GM21723 (cell line): ENCODE results near the gene GTF3C5.
"Not testable (repeated sequence)": the region's sequence is repeated elsewhere in the genome, so short reads cannot be mapped to it uniquely, and the experiment has no call there.

Experiments used
- ATAC-seq: cut with Tn5 transposase; IDR thresholded peaks from one replicate; pipeline ENCODE4 v1.9.1; 2021; ENCODE audit warnings: mild to moderate bottlenecking, moderate library complexity; ENCODE audit not compliant: unreplicated experiment

GTF3C5 gene

DNA sequence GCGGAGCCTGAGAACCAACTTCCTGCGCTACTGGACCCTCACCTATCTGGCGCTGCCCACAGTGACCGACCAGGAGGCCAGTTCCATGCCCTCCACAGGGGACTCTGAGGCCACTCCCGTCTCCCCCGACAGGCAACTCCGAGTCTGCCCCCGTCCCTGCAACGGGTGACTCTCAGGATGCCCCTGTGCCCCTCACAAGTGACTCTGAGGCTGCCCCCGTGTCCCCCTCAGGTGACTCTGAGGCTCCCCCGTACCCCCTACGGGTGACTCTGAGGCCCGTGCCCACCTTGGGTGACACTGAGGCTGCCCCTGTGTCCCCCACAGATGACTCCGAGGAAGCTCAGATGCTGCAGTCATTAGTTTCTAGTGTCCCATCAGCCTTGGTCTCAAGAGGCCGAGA, 56.1 kb downstream of the GTF3C5 start:
- ATAC-seq = no peak

DNA sequence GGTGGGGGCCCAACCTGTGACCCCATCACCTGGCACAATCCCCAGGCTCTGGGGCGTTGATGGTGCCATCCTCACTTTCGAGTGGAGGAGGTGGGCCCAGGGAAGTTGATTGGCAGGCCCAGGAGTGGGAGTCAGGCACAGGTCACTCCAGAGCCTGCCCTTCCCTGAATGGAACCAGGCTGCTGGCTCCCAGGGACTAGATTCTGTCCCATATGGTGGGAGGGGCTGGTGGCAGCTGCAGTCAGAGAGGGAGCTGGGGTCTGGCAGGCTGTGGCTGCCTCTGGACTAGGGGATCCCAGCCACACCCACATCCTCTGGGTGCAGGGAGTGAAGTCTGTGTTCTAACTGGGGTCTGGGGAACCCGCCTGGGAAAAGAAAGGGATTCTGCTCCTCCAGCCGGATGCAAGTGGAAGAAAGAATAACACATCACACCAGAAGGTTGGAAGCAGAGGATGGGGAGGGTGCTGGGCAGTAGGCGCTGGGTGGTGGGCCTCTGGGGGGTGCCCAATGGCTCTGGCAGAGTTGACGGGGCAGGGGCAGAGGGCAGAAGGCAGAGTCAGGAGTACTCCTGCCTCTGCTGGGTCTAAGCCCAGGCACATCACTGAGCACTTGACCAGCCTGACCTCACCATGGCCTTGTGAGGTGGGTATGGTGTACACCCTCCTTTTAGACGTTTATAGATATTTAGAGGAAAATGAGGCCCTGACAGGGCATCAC, 56.8 kb downstream of the GTF3C5 start:
- ATAC-seq = no peak

DNA sequence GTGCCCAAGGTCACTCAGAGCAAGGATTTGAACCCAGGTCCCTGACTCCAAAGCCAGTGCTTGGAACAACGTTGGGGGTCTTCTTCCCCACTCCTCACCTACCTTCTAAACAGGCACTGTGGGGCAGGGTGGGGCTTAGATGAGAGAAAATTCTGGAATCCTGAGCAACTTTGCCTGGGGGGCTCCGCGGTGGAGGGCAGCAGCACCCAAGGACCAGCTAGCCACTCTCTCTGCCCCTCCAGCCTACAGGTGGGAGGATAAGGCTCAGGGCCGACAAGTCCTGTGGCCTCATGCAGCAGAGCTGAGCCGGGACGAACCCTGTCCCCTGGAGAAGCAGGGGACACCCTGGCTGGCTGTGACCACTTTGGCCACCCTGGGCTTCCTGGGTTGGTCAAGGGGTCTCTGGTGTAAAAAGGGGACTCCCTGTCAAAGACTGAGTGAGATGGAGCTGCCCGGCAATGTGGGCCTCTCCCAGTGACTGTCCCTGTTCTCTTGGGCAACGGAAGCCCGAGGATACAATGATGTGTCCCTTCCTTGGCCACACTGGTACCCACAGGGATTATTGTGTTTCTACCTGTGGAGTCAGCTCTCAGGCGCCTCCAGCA, 57.5 kb downstream of the GTF3C5 start:
- no peak for ATAC-seq

DNA sequence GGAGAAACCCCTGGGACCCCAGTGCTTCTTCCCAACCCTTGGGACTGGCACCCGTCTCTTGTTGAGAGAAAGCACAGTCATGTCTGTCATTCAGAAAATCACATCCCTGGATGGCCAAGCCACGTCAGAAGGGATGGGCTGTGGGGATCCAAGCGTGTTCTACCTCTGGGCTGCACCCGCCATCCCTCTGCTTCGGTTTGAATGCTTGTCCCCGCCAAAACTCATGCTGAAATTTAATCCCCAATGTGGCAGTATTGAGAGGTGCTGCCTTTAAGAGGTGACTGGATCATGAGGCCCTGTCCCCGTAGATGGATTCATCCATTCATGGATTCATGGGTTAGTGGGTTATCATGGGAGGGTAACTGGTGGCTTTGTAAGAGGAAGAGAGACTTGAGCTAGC, 58.0 kb downstream of the GTF3C5 start:
- ATAC-seq = no peak

DNA sequence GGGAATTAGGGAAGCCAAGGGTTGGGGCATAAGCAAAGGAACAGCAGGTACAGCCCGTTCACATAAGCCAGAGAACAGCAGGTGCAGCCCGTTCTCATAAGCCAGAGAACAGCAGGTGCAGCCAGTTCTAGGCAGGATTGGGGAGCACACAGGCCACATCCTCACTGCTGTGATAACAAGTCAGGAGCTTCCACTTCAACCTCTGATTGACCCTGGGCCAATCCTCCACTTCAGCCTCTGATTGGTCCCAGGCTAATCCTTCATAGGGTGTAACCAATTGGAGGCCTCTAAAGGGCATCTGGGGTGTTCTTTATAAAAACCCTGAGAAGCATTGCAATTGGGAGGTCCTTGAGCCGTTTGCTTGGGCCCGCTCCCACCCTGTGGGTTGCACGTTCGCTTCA, 58.5 kb downstream of the GTF3C5 start:
- no peak for ATAC-seq

DNA sequence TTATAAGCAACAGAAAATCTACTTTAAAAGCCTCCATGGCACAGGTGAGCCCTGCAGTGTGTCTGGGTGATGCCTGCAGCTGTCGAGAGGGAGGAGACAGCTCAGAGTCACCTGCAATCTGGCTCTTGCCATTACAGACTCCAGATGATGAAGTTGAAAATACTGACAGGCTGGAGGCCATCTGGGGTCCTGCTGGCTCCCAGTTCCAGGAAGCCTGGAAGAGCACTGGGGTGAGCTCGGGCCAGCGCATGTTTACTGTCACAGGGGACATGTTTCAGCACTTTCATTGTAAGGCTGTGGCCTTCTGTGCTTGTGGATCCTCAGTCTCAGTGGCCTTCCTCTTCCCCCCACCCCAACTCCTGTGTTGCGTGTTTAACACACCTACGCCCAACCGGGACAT, 59.4 kb downstream of the GTF3C5 start:
- ATAC-seq = no peak

DNA sequence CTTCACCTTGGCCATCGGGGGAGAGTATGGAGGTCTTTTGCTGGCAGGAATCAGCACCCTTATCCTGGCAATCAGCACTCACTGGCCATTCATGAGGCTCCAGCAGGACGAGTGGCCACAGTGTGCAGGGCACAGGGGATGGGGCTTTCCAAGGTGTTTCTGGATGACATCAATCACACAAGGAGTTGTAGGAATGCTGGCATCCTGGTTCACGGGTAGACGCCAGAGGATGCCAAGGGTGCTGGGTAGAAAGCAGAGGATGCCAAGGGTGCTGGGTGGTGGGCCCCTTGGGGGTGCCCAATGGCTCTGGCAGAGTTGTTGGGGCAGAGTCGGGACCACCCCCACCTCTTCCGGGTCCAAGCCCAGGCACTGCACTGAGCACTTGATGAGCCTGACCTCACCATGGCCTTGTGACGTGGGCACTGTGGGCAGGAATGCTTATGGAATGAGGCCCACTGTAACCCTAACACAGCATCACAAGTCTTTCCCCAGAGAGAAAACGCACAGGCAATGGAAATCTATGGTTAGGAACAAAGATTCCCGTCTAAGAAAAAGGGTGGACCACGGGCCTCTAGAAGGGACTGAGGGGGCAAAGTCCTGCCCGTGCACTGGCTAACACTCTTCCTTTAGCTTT, 60.1 kb downstream of the GTF3C5 start:
- no peak for ATAC-seq

DNA sequence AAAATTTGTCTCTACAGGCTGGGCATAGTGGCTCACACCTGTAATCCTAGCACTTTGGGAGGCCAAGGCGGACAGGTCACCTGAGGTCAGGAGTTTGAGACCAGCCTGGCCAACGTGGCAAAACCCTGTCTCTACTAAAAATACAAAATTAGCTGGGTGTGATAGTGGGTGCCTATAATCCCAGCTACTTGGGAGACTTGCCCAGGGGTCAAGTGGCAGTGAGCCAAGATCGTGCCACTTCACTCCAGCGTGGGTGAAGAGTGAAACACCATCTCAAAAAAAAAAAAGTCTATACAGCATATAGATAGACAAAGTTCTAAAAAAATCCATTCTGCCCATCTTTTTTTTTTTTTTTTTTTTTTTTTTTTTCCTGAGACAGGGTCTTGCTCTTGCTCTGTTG, 63.6 kb downstream of the GTF3C5 start:
- not testable (repeated sequence) for ATAC-seq

DNA sequence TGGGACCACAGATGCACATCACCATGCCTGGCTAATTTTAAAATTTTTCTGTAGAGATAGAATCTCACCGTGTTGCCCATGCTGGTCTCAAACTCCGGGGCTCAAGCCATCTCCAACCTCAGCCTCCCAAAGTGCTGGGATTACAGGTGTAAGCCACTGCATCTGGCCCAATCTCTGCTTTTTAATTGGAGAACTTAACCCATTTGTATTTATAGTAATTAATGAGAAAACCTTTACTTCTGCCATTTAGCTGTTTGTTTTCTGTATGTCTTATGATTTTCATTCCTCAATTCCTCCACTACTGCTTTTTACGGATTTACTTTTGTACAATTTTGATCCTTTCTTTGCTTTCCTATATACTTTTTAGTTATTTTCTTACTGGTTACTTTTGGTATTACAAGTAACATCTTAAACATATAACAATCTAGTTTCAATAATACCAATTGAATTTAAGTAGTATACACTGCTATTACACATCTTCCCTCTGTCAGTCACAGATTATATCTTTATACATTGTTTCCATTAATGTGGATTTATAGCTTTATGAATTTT, 64.1 kb downstream of the GTF3C5 start:
- ATAC-seq = no peak

DNA sequence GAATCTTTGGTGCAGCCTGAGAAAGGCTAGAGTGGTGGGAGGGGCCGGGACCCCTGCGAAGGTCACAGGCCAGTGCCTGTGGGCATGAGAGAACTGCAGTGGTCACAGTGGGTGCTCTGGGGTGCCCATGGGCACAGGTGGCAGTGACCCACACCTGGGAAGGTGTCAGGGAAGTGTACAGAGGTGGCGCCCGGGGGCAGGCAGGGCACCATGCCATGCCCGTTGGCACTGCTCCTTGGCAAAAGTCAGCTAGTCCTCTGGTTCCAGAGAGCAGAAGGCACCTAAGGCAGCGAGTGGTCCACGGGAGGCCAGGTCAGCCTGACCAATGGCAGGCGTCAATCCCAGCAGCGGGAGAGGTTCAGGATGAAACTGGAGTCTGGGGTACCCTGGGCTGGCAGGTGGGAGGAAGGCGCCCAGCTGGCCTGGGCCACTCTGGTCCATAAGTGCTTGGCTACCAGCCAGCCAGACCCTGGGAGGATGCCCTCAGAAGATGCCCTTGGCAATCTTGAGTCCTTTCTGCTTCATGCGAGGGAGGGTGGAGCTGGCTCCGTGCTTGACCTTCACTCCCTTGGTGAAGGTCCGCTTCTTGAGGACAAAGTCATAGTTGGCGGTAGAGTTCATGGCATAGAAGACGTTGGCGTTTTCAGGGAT, 67.4 kb downstream of the GTF3C5 start:
- ATAC-seq = no peak

DNA sequence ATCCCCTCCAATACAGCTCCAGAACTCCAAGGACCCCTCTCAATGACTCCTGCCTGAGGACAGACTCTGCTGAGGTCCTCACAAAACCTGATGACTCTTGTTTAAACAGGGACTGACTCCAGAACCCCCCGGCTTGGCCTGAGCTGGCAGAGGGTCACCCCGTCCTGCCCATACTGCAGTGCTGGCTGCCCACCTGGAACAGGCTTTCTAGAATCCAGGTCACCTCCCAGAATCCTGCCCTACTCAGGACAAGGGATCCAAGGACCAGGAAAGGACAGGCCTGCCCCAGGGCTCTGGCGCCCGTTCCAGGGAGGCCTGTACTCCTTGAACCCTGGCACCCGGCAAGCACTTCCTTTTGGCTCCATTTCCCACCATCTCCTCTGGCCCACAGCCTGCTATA, 68.1 kb downstream of the GTF3C5 start:
- ATAC-seq = no peak

DNA sequence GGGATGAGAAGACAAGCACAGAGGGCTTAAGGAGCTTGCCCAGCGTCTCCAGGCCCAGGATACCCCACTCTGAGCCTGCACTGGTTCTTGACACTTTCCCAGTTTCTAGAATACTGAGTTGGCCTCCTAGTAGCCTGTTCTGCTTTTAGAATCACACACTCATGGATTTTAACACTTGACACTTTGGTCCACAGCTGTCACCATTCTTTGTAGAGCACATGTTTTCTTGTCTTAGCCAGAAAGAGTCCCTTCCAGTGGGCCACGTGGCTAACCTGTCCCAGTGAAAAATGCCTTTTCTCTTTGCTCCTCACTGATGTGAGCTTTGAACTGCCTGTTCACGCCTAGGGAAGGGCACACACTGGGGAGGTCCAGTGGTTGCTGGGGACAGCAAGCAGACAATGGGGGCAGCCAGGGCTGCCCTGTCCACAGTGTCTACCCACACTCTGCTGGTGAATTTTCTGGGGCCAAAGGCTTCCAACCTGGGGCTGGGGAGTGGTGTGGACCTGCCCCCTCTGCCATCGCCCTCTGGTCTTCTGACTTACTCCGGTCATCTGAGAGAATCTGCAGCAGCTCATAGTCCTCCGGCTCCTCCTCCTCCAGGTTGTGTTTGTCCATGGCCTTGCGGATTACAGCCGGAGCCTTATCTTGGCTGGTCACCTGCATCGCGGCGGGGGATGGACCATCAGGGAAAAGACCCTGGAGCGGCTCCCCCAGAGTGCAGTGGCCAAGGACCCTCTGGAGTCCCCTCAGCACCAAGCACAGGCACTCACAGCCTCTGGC, 69.1 kb downstream of the GTF3C5 start:
- no peak for ATAC-seq

DNA sequence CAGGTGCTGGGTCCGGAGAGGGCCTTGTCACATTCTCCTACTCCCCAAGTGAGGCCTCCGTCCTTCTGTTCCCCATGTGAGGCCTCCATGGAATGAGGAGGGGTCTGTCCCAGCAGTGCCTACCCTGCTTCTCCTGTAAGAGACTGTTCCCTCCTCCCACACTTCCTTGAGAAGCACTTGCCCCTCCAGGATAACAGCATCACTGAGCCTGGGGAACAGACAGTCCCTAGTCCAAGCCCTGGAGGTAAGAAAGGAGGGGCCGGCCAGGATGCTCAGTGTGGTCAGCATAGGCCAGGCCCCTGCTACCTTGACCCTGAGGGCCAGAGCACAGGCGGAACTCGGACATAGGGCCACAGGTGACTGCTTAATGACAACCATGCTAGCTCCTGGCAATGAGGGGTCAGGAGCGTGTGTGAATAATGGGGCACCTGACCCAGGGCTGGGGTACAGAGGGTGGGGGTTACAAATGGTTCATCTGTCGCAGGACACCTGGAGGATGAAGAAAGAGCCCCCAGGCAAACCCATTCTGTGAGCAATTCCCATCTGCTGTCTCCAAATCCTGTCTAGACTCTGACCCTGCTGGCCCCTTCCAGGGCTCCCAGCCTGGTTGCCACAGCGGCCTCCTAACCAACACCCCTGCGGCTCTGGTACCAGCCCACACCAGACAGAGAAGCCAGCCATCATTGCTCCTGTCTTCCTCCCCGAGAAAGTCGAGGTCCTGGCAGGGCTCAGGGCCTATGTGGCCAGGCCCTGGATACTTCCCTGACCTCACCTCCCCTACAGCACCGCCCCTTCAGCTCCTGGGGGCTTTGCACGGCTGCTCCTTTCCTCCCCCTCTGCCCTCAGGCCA, 69.9 kb downstream of the GTF3C5 start:
- no peak for ATAC-seq

DNA sequence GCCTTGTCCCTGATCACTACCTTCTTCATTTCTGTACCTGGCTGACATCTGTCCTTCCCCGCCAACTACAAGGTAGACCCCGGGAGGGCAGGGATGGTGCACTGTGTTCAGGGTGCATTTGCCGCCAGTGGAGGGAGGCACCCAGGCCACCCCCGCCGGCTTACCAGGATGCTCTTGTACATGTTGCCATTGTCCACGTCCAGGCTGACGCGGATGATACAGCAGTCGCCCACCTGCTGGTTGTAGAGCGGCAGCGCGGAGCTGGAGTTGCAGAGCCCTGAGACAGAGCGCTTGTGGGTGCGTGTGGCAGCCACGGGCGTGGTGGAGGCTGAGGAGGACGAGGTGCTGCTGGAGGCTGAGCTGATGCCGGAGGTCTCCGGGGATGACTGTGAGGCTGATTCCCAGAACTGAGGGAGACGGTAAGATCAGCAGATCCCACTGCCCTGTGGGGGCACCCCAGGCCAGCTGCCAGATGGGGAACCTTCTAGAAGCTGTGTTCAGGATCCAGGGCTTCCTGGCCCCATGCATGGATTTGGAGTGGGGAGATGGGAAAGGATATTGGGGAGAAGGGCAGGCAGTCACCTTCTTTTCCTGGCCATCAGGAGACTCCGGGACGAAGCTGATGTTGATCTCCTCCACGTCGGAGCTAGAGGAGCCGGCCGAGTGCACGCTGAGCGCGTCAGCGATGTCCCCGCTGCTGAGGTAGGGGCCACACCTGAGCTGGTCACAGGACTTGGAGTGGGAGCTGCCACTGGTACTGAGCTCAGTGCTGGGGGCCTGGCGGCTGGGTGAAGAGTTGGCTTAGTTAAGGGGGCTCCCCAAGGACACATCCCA, 70.8 kb downstream of the GTF3C5 start:
- no peak for ATAC-seq

DNA sequence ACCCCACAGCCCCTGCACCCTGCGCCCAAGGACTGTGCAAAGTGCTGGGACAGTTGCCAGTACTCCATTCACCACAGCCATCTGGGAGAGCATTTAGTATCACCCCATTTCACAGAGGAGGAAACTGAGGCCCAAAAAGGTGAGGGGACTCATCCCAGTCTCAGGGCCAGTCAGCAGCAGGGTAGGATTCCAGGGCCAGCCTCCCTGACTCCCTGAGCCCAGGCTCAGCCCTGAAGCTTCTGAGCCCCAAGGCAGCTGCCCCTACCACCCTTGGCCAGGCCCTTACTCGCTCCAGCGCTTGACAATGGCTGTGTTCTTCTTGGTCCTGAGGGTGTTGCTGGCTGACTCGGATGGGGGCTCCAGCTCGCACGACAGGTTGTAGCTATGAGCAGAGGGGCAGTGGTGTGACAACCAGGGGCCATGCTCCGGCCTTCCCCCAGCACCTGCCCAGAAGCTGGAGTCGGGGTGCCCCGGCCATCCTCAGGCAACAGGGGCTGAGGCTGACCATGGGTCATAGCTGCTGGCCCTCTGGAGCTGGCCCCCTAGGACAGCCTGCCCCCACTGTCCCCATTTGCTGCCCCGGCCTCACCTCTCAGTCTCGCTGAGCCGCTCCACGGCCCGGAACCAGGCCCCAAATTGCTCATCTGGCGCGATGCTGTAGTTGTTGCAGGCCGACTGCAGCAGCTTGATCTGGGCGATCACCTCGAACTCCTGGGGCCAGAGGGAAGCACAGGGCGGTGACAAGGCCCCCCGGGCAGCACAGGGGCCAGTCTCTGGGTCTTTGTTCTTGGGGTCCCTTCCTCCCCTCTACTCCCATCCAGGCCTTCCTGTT, 71.6 kb downstream of the GTF3C5 start:
- no peak for ATAC-seq

DNA sequence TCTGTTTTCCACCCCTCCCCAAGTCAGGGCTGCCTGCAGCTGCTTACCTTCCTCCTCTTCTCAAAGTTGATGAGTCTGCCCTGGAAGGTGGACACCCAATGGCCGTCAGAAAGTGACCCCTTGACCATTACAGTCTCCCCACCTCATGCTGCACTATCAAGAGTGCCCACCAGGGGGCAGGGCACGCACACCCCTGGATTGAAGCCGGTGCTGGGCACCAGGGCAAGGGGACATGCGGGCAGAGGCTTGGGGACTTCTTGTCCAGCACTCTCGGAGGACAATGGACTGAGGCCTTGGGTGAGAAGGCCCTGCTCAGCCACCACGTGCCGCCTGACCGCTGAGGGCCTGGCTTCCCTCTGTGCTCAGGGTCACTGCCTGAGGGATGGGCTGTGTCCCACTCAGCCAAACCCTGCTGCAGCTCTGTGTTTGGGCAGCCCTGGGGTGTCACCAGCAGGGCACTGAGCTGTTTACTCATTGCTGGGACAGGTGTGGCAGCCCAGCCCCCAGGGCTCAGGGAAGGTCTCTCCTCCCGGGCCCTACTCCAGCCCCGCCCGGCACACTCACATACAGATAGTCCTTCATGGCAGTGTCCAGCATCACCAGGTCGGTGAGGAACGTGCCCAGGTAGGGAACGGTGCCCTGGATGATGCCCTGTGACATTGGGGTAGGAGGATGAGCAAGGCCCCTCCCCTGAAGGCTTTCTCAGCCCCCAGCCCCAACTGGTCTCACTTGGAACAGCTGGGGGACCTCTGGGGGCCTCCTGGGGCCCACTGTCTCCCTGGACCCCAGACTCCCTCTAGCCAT, 72.6 kb downstream of the GTF3C5 start:
- ATAC-seq = peak; percentile 51

DNA sequence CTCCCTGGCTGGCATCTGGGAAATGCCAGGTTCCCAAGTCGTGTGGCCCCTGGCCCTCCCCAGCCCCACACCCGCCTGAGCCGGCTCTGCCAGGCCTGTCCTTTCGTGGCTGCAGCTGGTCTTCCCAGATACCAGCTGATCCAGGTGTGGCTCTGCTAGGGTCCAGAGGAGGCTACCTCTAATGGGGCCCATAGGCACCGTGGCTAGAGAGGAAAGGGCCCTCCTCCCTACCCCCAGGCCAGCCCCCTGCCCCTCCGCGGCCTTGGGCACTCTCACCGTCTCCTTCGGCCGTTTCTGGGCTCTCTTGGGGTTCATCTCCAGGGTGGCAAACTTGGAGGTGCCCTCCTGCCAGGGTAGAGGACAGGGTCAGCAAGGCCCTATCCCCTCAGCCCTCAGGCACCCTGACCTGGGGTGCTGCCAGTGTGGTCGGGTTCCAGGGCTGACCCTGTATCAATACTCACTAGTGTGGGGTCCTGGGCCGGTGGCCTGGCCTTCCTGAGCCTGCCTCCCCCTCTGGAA, 73.2 kb downstream of the GTF3C5 start:
- ATAC-seq = no peak
